GM19043 (cell line): ENCODE measurements around the gene SPATA9.
A peak's percentile ranks its signal among the peaks of the same experiment; 100 is the strongest.

ENCODE experiments used
- ATAC-seq: cut with Tn5 transposase; IDR thresholded peaks from one replicate; pipeline ENCODE4 v1.9.1; 2021; ENCODE audit warnings: low read depth; ENCODE audit not compliant: unreplicated experiment

The SPATA9 gene

DNA sequence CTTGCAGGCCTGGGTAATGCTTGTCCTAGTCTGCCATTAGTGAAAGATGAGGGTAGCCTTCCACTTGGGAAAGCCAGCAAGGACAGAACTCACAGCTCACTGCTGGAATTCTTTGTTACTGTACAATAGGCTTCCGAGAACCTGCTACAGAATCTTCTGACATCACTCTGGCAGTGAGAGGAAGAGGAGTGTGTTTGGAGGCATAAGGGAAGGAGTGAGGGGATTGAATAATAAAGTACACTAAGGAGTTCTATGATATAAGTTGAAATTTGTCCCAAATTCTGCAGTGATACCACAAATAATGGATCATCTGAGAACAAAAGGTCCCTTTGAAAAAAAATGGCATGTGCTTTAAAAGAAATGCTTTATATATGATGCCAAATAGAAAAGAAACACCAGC is at the start of gene SPATA9:
Gene SPATA9, minus strand, starts transcription at position 101 of the 400 bp plus-strand sequence. CDS start 137 bp downstream, outside the sequence.
- no peak for ATAC-seq

DNA sequence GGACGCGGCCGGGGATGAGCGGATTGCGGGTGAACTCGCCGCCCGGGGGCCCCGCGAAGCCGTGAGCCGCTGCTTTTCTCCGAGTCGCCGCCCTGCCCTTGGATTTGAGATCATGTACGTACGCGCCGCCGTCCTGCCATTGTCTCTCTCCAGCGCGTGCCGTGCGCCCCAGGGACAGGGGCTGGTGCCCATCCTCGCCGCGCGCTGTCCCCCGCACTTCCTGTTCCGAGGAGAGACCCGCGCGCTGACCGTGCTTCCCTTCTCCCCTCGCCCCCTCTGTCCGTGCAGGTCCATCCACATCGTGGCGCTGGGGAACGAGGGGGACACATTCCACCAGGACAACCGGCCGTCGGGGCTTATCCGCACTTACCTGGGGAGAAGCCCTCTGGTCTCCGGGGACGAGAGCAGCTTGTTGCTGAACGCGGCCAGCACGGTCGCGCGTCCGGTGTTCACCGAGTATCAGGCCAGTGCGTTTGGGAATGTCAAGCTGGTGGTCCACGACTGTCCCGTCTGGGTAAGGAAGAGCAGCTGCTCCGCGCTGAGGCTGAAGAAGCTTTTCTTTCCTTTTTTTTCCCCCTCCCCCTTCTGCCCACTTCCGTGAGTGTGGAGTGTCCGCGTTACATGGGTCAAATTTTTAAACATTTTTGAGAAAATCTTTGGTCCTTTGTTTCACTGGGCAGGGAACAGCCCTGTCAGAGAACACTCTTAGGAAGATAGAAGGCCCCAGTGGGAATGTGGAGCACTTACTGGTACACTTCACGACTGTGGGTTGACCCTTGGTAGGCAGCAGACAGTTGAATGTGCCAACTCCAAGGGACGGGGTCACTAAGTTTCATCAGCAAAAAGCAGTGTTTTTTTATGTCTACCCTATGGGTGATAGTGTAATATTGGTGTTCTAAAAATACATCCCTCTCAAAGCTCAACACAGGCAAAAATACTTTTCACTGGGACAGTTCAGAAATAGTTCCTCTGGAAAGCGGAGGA is 49.1 kb upstream of the SPATA9 start:
- peak; percentile 28 for ATAC-seq

GRCh38 chr5:95730730-95731570 is 48.2 kb upstream of the SPATA9 start, which contains the start of gene RHOBTB3:
Gene RHOBTB3 (plus strand): TSS chr5:95731336. CDS start chr5:95731683, 347 bp downstream.
- ATAC-seq: peak; percentile 34

- no peak for ATAC-seq
These were observed 47.4 kb upstream of the SPATA9 start for GRCh38 chr5:95730011-95730700.

GRCh38 chr5:95729115-95730010 is 46.6 kb upstream of the SPATA9 start:
- no peak for ATAC-seq

GRCh38 chr5:95728494-95729114 is 45.8 kb upstream of the SPATA9 start:
- ATAC-seq: no peak

- ATAC-seq: peak; percentile 44
These were observed 45.0 kb upstream of the SPATA9 start for GRCh38 chr5:95727764-95728191.

DNA sequence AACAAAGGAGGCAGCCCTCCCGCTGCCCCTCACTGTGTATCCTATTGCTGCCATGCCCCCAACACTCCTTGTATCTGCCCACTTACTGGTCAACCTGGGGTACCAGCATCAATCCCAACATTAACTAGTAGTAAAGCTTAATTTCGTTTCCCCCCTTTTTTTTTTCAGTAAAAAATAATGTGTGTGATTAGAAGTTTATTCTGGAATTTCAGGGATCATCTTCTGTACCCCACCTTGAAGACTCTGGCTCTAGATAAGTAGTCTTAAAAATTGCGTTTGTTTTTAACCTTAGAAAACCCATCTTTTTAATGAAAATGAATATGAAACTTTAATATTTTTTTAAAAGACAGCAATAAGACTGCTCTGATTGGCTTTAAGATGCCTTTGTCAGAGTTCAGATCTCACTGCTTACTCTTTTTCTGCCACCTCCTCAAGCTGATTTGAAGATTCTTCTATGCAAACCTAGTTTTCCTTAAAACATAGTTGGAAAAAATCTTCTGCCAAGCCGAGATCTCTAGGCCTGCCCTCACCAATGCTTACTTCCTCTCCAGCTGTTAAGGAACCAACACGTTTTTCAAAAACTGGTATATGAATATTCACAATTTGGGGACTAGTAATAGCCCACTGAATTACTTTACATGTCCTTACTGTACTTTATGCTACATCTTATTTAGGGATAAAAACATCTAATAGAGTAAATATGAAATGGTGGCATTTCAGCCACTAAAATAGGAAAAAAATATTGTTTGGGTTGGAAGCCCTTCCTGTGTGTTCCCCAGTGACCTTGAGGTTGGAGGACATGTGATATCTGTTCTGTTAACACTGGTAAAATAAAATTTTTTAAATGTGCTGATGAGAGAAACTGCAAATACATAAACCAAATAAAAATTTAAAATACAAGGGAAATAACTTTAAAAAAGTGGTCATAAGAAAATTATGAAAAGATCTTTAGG is 44.3 kb upstream of the SPATA9 start:
- no peak for ATAC-seq

DNA sequence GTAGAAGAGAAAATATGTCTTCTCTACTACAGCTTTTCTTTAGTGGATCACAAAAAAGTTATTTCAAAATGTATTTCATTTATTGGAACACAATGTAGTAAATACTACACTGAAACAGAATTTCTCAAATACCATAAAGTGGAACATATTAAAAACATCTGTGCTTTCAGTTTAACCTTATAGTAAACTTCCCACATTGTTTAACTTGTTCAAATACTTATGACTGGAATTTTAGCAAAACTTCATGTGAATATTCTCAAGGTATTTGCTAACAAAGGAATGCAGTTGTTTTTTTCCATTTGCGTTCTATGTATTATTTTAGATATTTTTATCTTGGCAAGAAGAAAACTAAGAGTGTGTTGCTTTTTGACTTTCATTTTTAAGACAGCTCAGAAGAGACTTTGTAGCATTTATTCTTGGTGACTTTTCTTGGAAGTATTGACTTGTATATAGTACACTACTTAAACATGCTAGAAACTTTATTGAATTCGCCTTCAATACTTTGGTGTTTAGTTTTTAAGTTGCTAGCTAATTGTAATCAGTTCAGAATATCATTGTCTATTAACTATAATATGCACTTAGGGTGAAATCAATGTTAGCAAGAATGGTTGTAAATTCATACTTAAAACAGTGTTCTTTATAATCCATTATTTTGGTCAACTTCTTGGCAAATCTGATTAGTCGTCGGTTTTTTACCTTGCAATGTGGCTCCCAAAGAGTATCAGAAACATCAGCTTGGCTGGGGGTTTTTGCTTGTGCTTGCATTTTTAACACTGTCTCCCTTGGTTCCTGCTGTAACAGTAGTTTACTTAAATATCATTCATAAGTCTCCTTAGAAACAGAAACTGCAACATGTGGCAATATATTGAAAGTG is 43.4 kb upstream of the SPATA9 start:
- peak; percentile 29 for ATAC-seq

DNA sequence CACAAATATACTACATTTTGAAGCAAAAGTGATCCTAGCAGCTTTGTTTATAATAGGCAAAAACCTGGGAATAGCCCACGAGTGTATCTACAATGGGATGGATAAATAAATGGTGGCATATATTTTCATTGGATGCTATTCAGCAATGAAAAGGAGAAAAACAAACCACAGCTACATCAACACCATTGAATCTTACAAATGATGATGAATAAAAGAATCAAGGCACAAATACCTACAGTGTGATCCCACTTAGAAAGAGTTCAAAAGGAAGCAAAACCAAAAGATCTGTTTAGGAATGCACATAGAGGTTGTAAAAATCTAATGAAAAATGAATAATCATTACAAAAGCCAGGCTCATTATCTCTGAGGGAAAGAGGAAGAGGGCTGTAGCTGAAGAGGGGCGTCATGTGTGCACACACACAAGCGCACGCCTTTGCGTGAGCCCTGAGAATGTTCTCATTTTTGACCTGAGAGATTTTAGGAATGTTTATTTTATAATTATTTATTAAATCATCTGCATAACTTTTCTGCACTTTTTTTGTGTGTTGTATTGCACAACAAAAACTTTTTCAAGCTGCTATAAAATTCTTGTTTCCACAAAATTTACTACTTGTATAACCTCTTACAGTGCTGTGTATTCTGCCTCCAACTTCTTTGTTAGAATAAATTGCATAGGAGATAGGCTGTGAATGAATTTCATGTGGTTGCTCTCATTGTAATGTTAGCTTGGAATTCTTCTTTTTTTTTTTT is 42.5 kb upstream of the SPATA9 start:
- no peak for ATAC-seq

DNA sequence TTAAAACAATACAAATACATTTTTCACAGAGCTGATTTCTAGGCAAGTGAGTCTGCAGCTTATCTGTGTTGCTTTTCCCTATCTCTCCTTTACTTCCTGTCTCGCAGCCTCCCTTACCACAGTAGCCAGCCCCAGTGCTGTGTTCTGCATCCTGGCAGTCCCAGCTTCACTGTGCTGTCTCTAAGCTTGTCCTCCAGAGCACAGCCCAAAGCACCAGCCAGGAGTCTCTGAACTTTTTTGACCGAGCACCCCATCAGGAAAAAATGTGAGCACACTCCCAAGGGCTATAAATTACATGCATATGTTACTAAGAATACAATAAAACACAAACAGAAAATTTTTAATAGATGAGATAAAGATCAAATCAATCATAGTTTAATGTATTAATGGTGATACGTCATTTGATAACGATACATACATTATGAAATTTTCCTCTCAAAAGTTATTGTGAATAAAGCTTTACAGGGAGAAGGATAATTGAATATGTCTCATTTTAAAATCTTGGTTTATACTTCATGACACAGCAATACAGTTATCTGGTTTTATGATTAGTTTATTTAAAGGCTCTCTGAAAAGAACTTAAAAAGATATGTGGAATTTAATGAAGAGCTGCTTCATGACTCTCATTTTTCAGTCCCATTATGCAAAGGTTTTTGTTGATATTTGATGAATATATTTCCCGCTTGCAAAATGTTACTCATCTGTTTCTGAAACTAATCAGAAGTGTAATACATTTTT is 41.0 kb upstream of the SPATA9 start:
- ATAC-seq: no peak

DNA sequence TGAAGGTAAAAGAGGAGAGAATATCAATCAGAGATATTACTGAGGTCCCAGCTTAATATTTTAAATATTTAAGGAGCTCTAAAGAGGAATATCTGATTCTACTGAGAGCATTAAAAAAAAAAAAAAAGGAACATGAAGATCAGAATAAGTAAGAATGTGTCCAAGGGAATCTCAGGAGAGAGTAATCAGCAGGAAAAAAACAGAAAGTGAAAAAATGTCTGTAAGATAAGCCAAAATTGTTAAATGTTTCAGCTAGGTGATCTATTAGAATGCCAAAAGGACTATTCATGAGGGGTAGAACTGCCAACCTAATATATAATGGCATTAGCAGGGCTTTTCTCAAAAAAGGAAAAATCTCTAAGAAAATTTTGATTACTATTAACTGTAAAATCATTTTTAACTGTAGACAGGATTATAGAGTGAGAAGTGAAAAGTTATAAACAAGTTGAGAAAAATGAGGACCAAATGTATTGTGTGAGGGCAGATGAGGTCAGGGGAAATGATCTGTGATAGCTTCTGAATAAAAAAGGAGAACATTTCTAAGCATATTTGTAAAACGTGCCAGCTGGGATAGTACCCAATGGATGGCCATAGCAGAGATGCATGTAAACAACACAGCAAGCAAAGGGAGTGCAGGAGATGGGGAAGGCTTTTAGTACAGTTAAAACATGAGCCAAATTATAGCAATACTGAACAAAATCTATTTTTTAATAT is 38.9 kb upstream of the SPATA9 start:
- no peak for ATAC-seq

DNA sequence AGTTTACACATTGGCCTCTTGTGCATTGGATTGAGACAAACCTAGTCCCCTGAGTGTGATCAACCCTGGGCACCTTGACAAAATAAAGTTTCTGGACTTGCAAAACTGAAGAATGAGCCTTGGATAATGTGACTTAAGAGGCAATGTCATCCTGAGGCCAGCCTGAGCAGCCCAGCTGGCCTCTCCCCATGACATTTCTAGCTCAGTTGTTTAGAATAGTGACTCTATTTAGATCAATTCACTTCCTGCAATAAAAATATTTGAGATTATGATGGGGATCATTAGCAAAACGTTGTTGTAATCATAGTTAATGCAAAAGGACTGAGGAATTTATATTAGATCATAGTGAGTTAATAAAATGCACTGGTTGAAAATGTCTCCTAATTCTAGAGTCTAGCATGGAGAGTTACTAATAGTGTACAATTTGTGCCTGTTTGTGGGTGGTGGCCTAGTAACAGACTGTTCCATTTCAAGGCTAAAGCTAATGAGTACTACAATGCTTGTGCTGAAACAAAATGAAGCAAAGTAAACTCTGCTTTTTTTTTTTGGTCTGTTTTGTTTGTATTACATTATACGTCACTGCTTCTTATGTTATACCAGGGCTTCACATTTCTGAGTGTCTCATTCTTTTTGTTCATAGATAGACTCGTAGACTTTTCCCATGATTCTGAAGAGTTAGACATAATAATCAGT is 37.4 kb upstream of the SPATA9 start:
- no peak for ATAC-seq

DNA sequence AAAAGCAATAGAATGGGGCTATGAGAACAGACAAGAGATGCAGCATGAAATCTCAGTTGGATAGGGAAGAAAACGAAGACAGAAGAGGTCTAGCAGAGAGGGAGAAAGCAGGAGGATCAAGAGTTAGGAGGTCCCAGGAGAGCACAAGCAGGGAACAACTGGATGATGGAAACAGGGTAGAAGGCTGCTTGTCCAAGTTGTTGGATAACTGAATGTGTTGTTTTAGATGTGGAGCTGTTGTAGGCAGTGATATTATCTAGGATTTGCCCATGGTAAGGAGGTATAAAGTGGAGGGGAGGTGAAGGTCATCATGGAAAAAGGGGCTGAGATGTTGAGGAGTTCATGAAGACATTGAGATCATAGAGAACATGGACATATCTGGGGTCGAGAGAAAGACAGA is 35.9 kb upstream of the SPATA9 start:
- no peak for ATAC-seq
